22Rv1 (cell line): ENCODE results near the gene BMP4.
A peak's percentile ranks its signal among the peaks of the same experiment; 100 is the strongest.

Experiments
- H3K27ac ChIP-seq: fragments of 450-650 bp; 2 replicates; pipeline ENCODE4 v1.5.1; 2017
- CTCF ChIP-seq: fragments of 450-650 bp; IDR thresholded peaks from 2 replicates; pipeline ENCODE4 v1.5.1; 2017; ENCODE audit warnings: mild to moderate bottlenecking
- ZFX ChIP-seq: fragments of 450-650 bp; IDR thresholded peaks from 2 replicates; pipeline ENCODE4 v1.6.1; 2017; ENCODE audit warnings: antibody characterized with exemption, borderline replicate concordance

The BMP4 gene

GRCh38 chr14:53954551-53955228, 1.9 kb downstream of the BMP4 start:
- TF ChIP-seq ZFX (no peak), CTCF (no peak)
- H3K27ac ChIP-seq: no peak overlapping the region

DNA sequence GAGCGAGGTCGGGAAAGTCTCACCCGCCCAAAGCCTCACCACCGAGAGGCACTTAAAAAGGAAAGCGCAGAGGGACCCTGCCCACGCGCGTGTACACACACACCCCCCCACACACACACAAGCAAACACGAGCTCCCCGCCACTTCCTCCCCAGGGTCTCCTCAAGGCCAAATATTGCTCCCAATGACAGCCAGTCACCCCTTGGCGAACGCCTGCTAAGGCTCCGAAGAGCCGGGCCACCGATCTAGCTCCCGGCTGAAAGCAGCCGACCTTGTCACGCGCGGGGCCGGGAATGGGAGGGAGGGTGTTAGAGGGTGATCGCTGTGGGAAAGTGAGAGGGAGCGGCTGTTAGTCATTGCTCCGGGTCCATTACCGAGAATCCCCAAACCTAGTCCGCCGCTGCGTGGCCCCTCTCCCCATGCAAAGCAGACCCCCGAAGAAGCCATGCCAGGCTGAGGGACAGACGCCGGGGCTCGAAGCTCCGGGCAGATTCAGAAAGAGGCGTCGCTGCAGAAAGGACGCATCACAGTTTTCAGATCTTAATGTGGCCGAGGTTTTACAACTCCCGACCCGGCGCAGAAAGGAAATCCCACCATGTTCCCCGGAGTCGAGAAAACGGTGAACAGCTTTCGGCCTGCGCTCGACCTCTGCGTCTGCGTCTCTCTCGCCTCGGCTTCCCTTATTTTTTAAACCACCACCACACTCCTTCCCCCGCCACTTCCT, 2.6 kb downstream of the BMP4 start:
- peak overlapping the region; percentile 44 for H3K27ac ChIP-seq
- no peak for TF ChIP-seq ZFX

DNA sequence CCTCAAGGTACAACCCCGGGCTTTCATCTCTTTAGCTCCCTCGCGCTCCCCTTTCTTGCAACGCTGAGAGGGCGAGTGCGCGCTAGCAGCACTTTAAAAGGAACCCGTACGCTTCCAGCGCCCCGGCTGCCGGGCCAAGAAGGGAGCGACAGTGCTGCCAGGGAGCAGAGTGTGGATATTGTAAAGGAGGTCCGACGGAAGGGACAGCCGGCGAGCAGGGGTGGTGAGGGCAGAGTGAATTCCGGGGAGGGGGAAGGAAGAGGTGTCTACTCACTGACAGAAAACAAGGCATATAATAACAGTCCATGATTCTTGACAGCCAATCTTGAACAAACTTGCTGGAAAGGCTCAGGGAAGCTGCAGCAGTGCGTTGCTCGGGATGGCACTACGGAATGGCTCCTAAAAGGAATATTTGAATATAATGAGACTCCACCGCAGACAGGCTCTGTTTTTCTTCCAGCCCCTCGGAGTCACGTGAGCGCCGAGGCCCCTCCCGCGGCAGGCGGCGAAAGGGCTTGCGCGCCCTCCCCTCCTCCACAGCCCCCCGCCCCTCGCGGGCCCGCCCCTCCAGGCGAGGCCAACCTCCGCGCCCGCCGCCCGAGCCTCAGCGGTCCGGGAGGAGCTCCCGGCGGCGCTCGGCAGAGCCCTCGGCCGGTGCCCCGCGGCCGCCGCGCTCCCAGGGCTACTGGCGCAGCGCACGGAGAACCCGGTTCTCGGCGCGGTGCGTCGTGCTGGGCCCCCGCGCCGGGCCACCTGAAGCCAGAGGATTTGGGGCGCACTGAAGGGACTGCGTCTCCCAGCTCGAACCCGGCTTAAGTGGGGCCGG, 3.4 kb downstream of the BMP4 start:
- TF ChIP-seq CTCF (no peak), ZFX (no peak)
- peak overlapping the region; percentile 44 for H3K27ac ChIP-seq

- no peak for TF ChIP-seq CTCF
- no peak for TF ChIP-seq ZFX
Observed at GRCh38 chr14:53952533-53952932, 4.1 kb downstream of the BMP4 start.

DNA sequence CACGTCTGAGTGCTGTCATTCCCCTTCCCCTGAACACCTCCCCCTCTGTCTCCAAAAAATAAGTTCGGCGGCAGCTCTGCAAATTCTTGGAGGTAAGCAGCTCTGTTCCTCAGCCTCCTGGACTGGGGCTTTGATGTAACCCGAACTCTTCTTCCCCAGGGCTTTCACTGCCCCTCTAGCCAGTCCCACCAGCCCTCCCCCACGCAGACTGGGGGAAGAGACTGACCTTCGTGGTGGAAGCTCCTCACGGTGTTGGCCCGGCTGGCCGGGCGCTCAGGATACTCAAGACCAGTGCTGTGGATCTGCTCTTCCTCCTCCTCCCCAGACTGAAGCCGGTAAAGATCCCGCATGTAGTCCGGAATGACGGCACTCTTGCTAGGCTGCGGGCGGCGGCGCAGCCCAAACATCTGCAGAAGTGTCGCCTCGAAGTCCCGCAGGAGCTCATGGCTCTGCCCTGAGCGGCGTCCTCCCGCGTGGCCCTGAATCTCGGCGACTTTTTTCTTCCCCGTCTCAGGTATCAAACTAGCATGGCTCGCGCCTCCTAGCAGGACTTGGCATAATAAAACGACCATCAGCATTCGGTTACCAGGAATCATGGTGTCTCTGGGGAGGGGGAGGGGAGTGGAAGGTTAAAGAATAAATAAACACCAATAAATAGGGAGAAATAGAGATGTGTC, 4.9 kb downstream of the BMP4 start:
- no peak overlapping the region for H3K27ac ChIP-seq
- no peak for TF ChIP-seq ZFX
- TF ChIP-seq CTCF: no peak

More at GRCh38 chr14:53952533-53952932, 4.1 kb downstream of the BMP4 start:
- H3K27ac ChIP-seq: peak overlapping the region; percentile 44; the same call in 1 of the 2 replicates

- TF ChIP-seq ZFX: no peak
- no peak for TF ChIP-seq CTCF
- H3K27ac ChIP-seq: no peak overlapping the region
Observed at GRCh38 chr14:53951243-53951626, 5.4 kb downstream of the BMP4 start.

DNA sequence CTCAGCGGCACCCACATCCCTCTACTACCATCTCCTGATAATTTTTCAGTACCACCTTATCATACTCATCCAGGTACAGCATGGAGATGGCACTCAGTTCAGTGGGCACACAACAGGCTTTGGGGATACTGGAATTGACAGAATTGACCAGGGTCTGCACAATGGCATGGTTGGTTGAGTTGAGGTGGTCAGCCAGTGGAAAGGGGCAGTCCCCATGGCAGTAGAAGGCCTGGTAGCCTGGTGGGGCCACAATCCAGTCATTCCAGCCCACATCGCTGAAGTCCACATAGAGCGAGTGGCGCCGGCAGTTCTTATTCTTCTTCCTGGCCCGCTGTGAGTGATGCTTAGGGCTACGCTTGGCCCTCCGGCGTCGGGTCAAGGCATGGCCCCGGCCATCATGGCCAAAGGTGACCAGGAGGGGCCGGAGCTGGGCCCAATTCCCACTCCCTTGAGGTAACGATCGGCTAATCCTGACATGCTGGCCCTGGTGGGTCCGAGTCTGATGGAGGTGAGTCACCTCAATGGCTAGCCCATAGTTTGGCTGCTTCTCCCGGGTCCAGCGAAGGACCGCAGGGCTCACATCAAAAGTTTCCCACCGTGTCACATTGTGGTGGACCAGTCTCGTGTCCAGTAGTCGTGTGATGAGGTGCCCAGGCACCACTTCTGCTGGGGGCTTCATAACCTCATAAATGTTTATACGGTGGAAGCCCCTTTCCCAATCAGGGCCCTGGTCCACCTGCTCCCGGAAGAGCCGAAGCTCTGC, 6.4 kb downstream of the BMP4 start:
- no peak overlapping the region for H3K27ac ChIP-seq
- TF ChIP-seq CTCF (no peak), ZFX (no peak)
